GM12872 (cell line): ENCODE results near the gene SMOC2.

ENCODE experiments used
- TF ChIP-seq, protein P1 (sequence below): IDR thresholded peaks from 3 replicates; pipeline ENCODE4 v1.5.1; 2011; ENCODE audit warnings: low read depth, mild to moderate bottlenecking, low read length, moderate library complexity; ENCODE audit not compliant: insufficient read depth

Gene SMOC2, protein sequence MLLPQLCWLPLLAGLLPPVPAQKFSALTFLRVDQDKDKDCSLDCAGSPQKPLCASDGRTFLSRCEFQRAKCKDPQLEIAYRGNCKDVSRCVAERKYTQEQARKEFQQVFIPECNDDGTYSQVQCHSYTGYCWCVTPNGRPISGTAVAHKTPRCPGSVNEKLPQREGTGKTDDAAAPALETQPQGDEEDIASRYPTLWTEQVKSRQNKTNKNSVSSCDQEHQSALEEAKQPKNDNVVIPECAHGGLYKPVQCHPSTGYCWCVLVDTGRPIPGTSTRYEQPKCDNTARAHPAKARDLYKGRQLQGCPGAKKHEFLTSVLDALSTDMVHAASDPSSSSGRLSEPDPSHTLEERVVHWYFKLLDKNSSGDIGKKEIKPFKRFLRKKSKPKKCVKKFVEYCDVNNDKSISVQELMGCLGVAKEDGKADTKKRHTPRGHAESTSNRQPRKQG

DNA sequence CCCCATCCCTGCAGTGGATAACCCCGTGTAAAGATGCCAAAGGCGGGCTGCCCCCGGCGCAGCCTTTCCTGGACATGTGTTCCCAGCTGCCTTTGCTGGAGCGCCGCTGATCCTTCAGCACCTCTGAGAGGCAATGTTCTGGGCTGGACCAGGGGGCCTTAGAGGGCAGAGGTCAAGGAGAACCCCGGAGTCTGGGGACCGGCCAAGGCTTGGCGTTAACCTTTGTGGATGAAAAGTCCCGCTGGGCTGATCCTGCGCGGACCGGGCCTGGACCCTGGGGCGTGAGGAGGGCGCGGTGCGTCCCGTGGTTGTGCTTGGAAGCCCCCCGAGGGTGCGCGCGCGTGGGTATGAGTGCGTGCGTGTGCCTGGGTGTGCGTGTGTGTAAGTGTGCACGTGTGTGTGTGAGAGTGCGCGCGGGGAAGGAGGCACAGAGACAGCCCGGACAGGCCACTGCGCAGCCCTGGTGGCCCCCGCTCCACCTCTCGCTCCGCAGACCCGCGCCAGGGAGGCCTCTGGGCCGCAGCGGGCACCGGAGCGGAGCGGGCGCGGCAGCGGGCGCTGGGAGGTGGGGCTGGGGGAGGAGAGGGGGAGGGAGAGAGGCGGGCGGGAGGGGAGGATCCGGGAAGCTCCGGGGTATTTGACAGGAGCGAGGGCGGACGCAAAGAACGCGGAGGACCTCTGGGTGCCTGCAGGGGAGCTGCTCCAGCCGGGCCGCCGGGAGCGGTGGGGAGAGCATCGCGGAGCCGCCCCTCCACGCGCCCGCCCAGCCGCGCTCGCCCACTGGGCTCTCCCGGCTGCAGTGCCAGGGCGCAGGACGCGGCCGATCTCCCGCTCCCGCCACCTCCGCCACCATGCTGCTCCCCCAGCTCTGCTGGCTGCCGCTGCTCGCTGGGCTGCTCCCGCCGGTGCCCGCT lies at the start of gene SMOC2:
Gene SMOC2 (plus strand): TSS at position 665 of the 914 bp plus-strand sequence. CDS start 187 bp downstream, at position 852.
- TF ChIP-seq, protein P1, sequence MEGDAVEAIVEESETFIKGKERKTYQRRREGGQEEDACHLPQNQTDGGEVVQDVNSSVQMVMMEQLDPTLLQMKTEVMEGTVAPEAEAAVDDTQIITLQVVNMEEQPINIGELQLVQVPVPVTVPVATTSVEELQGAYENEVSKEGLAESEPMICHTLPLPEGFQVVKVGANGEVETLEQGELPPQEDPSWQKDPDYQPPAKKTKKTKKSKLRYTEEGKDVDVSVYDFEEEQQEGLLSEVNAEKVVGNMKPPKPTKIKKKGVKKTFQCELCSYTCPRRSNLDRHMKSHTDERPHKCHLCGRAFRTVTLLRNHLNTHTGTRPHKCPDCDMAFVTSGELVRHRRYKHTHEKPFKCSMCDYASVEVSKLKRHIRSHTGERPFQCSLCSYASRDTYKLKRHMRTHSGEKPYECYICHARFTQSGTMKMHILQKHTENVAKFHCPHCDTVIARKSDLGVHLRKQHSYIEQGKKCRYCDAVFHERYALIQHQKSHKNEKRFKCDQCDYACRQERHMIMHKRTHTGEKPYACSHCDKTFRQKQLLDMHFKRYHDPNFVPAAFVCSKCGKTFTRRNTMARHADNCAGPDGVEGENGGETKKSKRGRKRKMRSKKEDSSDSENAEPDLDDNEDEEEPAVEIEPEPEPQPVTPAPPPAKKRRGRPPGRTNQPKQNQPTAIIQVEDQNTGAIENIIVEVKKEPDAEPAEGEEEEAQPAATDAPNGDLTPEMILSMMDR = no peak

DNA sequence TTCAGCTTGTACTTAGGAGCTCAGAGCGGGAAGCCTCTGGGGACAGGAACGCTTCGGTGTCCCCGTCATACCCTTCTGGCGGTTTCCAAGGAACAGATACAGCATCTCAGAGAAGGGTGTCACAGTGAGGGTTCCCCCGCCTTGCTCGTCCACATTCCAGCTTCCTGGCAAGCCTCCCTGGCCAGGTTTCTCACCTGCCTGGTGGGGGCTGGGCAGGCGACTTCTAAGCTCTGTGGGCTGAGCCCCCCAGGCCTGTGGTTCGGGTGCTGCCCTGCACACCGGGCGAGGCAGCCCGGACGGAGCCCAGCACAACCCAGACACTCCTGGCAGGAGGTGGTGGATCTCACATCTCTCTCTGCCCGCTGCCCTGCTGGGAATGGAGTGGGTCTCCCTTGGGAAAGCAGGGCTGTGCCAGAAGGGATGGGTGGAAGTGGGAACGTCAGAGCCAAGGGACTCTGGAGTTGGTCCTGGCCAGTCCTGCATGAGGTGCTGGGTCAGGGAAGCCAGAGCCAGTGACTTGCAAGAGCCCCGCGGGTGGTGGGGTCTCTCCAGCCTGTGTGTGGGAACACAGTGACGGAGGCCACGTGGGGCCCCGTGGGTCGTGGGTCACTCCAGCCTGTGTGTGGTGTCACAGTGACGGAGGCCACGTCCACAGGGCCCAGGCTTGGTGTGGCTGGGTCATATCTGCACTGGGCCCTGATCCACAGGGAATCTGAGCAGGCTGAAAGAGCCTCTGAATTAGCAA lies 47.7 kb upstream of the SMOC2 start:
- TF ChIP-seq, protein P1 = no peak

DNA sequence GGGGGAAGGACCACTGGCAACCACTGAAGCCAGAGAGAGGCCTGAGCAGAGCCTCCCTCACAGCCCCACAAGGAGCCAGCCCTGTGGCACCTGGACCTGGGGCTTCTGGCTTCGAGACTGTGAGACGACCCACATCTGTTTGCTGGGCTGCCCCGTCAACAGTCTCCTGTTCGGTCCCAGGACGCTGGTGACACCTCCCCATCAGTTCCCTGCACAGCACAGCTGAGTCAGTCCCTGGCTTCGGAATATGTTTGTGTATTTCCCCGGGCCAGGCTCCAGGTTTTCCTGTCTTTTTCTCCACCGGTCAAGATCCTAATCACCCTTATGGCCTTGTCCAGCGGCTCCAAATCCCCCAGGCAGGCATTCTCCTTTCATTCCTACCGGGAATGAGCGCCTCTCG lies 46.4 kb upstream of the SMOC2 start:
- TF ChIP-seq, protein P1 = no peak

DNA sequence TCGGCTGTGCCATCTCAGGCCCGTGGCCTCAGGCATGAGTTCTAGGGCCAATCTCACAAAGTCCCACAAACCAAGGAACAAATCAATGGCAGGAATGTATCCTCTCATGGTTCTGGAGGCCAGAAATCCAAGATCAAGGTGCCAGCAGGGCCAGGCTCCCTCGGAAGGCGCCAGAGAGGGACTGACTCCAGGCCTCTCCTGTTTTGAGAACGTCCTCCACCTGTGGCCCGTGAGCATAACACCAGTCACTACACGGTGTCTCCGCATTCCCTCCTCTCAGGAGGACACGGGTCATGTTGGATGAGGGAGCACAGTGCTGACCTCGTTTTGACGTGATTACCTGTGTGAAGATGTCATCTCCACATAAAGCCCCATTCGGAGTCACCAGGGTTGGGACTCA lies 45.0 kb upstream of the SMOC2 start:
- TF ChIP-seq, protein P1 = no peak

DNA sequence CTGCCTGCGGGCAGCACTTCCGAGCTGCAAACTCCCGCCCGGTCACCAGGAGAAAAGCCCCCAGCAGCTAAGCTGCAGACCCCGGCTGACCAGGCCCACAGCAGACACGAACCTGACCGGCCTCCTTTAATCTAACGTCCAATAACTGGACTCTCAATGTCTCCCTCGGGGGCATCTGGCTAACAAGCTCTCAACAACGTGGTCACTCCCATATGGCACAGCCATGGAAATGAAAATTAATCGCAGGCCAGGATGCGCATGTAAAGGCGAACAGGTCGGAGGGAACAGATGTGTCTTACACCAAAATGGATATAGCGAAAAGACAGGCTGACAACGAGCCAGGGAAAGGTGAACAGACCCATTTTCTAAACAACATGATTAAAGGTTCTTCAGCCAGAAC lies 44.4 kb upstream of the SMOC2 start:
- TF ChIP-seq, protein P1 = no peak

DNA sequence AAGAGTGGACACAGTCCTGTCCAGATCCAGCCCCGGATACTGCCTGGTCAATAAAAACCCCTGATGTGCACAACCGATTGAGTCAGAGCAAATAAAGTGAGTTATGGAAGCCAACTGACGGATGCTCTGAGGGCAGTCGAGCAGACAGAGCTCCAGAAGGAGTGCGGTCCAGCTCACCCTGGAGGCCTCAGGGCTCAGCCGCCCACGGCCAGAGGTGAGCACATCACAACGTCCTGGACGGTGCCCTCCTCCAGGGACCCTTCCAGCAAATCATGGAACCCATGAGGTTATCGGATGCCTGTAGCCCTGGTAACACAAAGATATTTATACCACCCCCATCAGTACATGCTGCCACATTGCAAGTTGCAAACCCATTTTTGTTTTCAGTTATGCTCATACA lies 44.0 kb upstream of the SMOC2 start:
- TF ChIP-seq, protein P1 = no peak
